ENCODE measurements around the gene FAM53B. TPM values are rescaled to one million over a fixed set of nuclear protein-coding genes. Genes with fewer than 3 reads are reported as not detected.

FAM53B gene
- total RNA-seq, 2 experiments from 2014 or later, result 56.6 to 58.5 TPM

DNA sequence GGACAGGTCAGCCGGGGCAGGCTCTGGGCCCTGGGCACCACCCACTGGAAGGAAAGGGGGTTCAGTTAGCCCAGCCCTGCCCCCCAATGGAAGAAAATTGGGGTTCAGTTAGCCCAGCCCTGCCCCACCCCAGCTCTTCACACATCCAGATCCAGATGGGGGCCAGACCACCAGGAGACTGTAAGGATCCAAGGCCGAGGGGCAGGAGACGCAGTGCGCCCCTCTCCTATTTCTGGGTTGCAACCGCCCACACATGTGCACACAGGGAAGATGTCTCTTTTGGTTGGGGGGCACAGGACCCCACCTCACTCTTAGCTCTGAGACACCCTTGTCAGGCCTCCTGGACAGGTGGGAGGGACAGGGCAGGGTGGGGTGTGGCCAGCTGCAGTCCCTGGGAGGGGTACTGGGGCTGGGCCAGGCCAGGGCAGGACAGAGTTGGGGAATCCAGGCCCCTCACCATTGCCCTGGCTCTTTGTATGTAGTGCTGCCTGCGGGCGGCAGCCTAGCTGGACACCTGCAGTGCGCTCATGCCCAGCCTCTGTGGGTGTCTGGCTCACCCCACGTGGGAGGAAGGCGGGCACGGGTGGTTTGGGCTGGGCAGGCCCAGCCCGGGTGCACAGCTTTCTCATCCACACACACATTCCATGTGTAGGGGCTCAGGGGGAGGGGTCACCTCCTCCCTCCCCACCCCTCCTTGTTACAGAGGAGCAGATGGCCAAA is 141.4 kb downstream of the FAM53B start:
- no peak for DNase-seq (ENCODE audit: low spot score)
- no peak overlapping the region for H3K4me3 ChIP-seq (ENCODE audit: low read depth, low read length, poor library complexity, severe bottlenecking)
- H3K4me2 ChIP-seq (ENCODE audit: low read length), result peak overlapping the region; percentile 62
- no peaks in the 10 kb centered on the region for H3K9me3 ChIP-seq (ENCODE audit: low read length)
- H3K9me2 ChIP-seq (ENCODE audit: insufficient read depth, low read length), result no peaks in the 10 kb centered on the region
- no TSS peak for BruUV-seq (replicated peaks)
- H3K27ac ChIP-seq (ENCODE audit: low read depth, low read length, poor library complexity, severe bottlenecking), result peak overlapping the region; percentile 79
- no peaks in the 10 kb centered on the region for H4K20me1 ChIP-seq (ENCODE audit: insufficient read depth, low read length)
- H3K36me3 ChIP-seq (ENCODE audit: insufficient read depth, low read length), result no peaks in the 10 kb centered on the region
- POLR2A ChIA-PET, result interaction anchor here (1.0 to 5.5 kb wide), 4 partner anchors 56 to 143 kb away, joined by 3 to 34 read pairs (median 8); no protein-coding TSS in a partner anchor
- no peaks in the 10 kb centered on the region for H3K79me2 ChIP-seq (ENCODE audit: insufficient read depth, low read depth, low read length)
- intact Hi-C loops (cut with micrococcal nuclease; ENCODE audit: unreplicated experiment), result no loop called here
- no peak overlapping the region for H2AFZ ChIP-seq (ENCODE audit: low read length)
- TF ChIP-seq EZH2phosphoT487 (IDR thresholded peaks at IDR 0.05; ENCODE audit: borderline replicate concordance, low read depth, low read length), result no peak
- TF ChIP-seq, protein P1, sequence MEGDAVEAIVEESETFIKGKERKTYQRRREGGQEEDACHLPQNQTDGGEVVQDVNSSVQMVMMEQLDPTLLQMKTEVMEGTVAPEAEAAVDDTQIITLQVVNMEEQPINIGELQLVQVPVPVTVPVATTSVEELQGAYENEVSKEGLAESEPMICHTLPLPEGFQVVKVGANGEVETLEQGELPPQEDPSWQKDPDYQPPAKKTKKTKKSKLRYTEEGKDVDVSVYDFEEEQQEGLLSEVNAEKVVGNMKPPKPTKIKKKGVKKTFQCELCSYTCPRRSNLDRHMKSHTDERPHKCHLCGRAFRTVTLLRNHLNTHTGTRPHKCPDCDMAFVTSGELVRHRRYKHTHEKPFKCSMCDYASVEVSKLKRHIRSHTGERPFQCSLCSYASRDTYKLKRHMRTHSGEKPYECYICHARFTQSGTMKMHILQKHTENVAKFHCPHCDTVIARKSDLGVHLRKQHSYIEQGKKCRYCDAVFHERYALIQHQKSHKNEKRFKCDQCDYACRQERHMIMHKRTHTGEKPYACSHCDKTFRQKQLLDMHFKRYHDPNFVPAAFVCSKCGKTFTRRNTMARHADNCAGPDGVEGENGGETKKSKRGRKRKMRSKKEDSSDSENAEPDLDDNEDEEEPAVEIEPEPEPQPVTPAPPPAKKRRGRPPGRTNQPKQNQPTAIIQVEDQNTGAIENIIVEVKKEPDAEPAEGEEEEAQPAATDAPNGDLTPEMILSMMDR (conservative IDR thresholded peaks at IDR 0.05; ENCODE audit: low read length), result no peak
- H3K4me1 ChIP-seq (ENCODE audit: insufficient read depth, low read length, poor library complexity, severe bottlenecking), result peaks cover 88% of the 10 kb centered on the region
- CTCF ChIA-PET (ENCODE audit: unreplicated experiment), result interaction anchor here (1.2 kb wide), 1 partner anchor 67 kb away, joined by 4 read pairs; no protein-coding TSS in a partner anchor

DNA sequence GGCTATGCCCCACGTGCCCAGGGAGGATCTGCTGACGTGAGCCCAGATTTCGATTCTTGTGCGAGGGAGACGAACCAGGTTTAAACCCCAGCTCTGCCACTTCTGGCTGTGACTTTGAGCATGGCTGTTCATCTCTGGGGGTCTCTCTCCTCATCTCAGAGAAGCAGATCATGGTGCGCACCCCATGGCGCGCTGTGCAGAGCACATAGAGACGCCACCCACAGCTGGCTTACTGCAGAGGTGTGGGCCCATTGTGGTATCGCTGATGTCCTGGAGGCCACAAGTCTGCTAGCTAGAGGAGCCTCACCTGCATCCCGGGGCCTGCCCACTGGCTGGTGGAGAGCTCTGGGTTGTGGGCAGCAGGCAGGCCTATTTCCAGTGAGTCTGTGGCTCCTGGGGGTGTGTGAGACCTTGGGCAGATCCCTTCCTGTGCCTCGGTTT is 142.0 kb downstream of the FAM53B start:
- peak overlapping the region; percentile 79 for H3K27ac ChIP-seq (ENCODE audit: low read depth, low read length, poor library complexity, severe bottlenecking)
- POLR2A ChIA-PET, result interaction anchor here (0.9 to 5.5 kb wide), 6 partner anchors 50 to 143 kb away, joined by 3 to 34 read pairs (median 3); no protein-coding TSS in a partner anchor
- no peaks in the 10 kb centered on the region for H3K9me2 ChIP-seq (ENCODE audit: insufficient read depth, low read length)
- no peak for DNase-seq (ENCODE audit: low spot score)
- H3K79me2 ChIP-seq (ENCODE audit: insufficient read depth, low read depth, low read length), result no peaks in the 10 kb centered on the region
- no peaks in the 10 kb centered on the region for H4K20me1 ChIP-seq (ENCODE audit: insufficient read depth, low read length)
- BruUV-seq (replicated peaks), result no TSS peak
- intact Hi-C loops (cut with micrococcal nuclease; ENCODE audit: unreplicated experiment), result no loop called here
- no peaks in the 10 kb centered on the region for H3K9me3 ChIP-seq (ENCODE audit: low read length)
- TF ChIP-seq, protein P1 (conservative IDR thresholded peaks at IDR 0.05; ENCODE audit: low read length), result no peak
- TF ChIP-seq EZH2phosphoT487 (IDR thresholded peaks at IDR 0.05; ENCODE audit: borderline replicate concordance, low read depth, low read length), result no peak
- CTCF ChIA-PET (ENCODE audit: unreplicated experiment), result no interaction called here
- no peaks in the 10 kb centered on the region for H3K36me3 ChIP-seq (ENCODE audit: insufficient read depth, low read length)
- peak overlapping the region; percentile 15 for H3K4me3 ChIP-seq (ENCODE audit: low read depth, low read length, poor library complexity, severe bottlenecking)
- peak overlapping the region; percentile 33; the same call in 1 of the 2 replicates for H2AFZ ChIP-seq (ENCODE audit: low read length)
- peaks cover 94% of the 10 kb centered on the region for H3K4me1 ChIP-seq (ENCODE audit: insufficient read depth, low read length, poor library complexity, severe bottlenecking)
- H3K4me2 ChIP-seq (ENCODE audit: low read length), result peak overlapping the region; percentile 62
